Measurements from ENCODE around the gene JAGN1. TPM values are rescaled to one million over a fixed set of nuclear protein-coding genes. Genes with fewer than 3 reads are reported as not detected.
A peak's percentile ranks its signal among the peaks of the same experiment; 100 is the strongest.
"Not testable (repeated sequence)": the region's sequence is repeated elsewhere in the genome, so short reads cannot be mapped to it uniquely, and the experiment has no call there.

Gene JAGN1
- total RNA-seq, 2 experiments from 2014 or later: 11.7 to 13.6 TPM

DNA sequence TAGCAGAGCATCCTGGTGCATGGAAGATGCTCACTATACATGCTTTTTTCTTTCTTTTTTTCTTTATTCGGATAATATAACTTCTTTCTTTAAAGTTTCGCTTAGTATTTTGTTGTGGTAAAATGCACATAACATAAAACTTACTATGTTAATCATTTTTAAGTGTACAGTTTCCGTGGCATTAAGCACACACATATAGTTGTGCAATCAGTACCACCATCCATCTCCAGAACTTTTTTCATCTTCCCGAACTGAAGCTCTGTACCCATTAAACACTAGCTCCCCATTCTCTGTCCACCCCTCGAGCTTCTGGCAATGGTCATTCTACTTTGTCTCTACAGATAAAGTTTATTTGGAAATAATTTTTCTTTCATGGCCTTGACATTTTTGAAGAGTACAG, 1.0 kb upstream of the JAGN1 start:
- H3K9me3 Mint-ChIP-seq: no peaks in the 10 kb centered on the region
- DNase-seq: no peak
- CTCF ChIA-PET: no interaction called here
- peak overlapping the region; percentile 97 for H3K27ac Mint-ChIP-seq
- peaks cover 24% of the 10 kb centered on the region for H3K36me3 Mint-ChIP-seq (ENCODE audit: low read depth)
- H3K27me3 Mint-ChIP-seq (ENCODE audit: low read depth): no peaks in the 10 kb centered on the region
- intact Hi-C loops (cut with micrococcal nuclease): no loop called here
- peak overlapping the region; percentile 98 for H3K4me3 Mint-ChIP-seq
- peaks cover 35% of the 10 kb centered on the region for H3K4me1 Mint-ChIP-seq (ENCODE audit: low read depth)

DNA sequence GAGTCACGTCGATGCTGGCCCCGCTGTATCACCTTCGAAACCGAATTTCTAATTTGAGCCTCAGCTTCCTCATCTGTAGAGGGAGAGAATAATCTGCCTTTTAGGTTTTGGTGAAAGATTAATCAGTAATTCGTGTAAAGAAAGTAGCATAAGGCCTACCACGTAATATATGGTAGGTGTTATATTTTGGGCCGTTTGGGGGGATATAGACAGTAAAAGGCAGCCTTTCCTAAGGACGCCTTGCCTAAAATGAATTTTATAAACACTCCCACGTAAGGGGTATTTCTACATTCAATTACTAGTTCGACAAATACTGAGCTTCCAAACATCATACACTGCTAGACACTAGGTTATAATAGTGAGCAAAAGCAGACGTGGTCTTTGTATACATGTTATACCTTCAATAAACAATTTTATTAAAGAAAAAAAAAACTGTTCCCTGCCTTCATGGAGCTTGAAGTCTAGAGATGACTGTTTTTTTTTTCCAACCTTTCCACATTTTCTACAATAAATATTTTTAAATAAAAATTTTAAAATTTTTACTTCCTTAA, 737 bp downstream of the JAGN1 start:
- Mint-ChIP-seq H3K27ac (peak overlapping the region; percentile 97), H3K27me3 (ENCODE audit: low read depth) (no peaks in the 10 kb centered on the region), H3K36me3 (ENCODE audit: low read depth) (peaks cover 29% of the 10 kb centered on the region), H3K4me1 (ENCODE audit: low read depth) (peaks cover 46% of the 10 kb centered on the region), H3K9me3 (no peaks in the 10 kb centered on the region), H3K4me3 (peak overlapping the region; percentile 98)
- no peak for DNase-seq
- CTCF ChIA-PET: interaction anchor here (0.9 to 1.8 kb wide), 7 partner anchors 10 to 43 kb away, joined by 4 to 6 read pairs (median 4); partner anchors contain the start of gene IL17RE
- intact Hi-C loops (cut with micrococcal nuclease): loop anchor here (2.0 to 5.0 kb wide), 3 partner anchors 251 to 1956 kb away; partner anchors contain the start of genes TAMM41, TATDN2 and VHL

DNA sequence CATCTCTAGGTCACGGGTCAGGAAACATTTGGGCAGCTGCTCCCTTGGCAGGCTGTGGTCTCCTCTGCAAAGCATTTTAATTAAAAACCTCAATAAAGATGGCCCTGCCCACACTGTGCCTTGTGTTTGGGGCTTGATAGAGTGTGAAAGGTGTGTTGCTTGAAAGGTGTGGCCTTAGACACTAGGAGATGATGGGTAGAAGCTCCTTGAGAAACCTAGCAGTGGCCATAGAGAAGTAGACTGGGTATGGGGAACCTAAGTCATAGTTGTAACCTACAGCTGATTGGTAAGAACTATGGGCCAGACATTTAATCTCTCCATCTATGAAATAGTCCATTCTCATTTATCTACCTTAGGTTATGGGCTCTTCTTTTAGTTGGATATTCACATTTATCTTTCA, 3.3 kb downstream of the JAGN1 start:
- intact Hi-C loops (cut with micrococcal nuclease): loop anchor here (5.0 kb wide), 2 partner anchors 249 to 1954 kb away; partner anchors contain the start of genes TAMM41 and VHL
- Mint-ChIP-seq H3K9me3 (no peaks in the 10 kb centered on the region), H3K4me1 (ENCODE audit: low read depth) (peaks cover 61% of the 10 kb centered on the region), H3K36me3 (ENCODE audit: low read depth) (peaks cover 30% of the 10 kb centered on the region), H3K27ac (peak overlapping the region; percentile 65), H3K27me3 (ENCODE audit: low read depth) (no peaks in the 10 kb centered on the region), H3K4me3 (no peak overlapping the region)
- DNase-seq: no peak
- CTCF ChIA-PET: interaction anchor here (1.5 to 1.8 kb wide), 3 partner anchors 10 to 39 kb away, joined by 4 to 7 read pairs (median 5); partner anchors contain the start of gene CRELD1

DNA sequence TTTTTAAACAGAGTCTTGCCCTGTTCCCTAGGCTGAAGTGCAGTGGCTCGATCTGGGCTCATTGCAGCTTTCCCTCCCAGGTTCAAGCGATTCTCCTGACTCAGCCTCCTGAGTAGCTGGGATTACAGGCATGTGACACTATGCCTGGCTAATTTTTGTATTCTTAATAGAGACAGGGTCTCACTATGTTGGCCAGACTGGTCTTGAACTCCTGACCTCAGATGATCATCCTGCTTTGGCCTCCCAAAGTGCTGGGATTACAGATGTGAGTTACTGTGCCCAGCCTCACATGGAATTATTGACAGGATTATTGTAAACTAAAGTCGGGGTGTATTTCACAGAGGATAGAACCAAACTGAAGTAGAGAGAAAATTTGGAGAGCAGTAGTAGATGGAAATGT, 5.3 kb downstream of the JAGN1 start:
- Mint-ChIP-seq H3K4me1 (ENCODE audit: low read depth) (peaks cover 58% of the 10 kb centered on the region), H3K36me3 (ENCODE audit: low read depth) (peaks cover 30% of the 10 kb centered on the region)
- CTCF ChIA-PET: interaction anchor here (1.1 kb wide), 1 partner anchor 12 kb away, joined by 3 read pairs; no protein-coding TSS in a partner anchor
- intact Hi-C loops (cut with micrococcal nuclease); H3K9me3 Mint-ChIP-seq; H3K27ac Mint-ChIP-seq; DNase-seq; H3K4me3 Mint-ChIP-seq; H3K27me3 Mint-ChIP-seq (ENCODE audit: low read depth): not testable (repeated sequence)

DNA sequence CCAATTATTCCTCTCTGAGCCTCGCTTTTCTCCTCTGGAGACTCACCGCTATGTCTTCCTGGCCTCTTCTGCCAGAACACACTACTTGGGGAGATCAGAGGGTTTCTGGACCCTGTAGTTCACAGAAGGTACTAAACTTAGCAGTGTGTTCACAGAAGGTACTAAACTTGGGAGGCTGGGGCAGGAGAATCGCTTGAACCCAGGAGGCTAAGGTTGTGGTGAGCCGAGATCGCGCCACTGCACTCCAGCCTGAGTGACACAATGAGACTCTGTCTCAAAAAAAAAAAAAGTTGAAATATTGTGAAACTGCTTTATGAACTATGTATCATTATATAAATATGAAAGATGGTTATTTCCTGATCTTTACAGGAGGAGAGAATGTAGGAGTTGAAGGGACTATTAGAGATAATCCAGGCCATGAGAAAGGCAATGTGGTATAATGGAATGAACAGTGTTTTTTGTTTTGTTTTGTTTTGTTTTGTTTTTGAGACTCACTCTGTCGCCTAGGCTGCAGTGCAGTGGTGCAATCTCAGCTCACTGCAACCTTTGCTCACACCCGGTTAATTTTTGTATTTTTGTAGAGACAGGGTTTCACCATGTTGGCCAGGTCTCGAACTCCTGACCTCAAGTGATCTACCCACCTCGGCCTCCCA, 6.5 kb downstream of the JAGN1 start:
- H3K27me3 Mint-ChIP-seq (ENCODE audit: low read depth); intact Hi-C loops (cut with micrococcal nuclease); H3K9me3 Mint-ChIP-seq; CTCF ChIA-PET; H3K4me3 Mint-ChIP-seq; DNase-seq: not testable (repeated sequence)
- H3K27ac Mint-ChIP-seq: peak overlapping the region; percentile 20
- H3K4me1 Mint-ChIP-seq (ENCODE audit: low read depth): peaks cover 57% of the 10 kb centered on the region
- H3K36me3 Mint-ChIP-seq (ENCODE audit: low read depth): peaks cover 24% of the 10 kb centered on the region

DNA sequence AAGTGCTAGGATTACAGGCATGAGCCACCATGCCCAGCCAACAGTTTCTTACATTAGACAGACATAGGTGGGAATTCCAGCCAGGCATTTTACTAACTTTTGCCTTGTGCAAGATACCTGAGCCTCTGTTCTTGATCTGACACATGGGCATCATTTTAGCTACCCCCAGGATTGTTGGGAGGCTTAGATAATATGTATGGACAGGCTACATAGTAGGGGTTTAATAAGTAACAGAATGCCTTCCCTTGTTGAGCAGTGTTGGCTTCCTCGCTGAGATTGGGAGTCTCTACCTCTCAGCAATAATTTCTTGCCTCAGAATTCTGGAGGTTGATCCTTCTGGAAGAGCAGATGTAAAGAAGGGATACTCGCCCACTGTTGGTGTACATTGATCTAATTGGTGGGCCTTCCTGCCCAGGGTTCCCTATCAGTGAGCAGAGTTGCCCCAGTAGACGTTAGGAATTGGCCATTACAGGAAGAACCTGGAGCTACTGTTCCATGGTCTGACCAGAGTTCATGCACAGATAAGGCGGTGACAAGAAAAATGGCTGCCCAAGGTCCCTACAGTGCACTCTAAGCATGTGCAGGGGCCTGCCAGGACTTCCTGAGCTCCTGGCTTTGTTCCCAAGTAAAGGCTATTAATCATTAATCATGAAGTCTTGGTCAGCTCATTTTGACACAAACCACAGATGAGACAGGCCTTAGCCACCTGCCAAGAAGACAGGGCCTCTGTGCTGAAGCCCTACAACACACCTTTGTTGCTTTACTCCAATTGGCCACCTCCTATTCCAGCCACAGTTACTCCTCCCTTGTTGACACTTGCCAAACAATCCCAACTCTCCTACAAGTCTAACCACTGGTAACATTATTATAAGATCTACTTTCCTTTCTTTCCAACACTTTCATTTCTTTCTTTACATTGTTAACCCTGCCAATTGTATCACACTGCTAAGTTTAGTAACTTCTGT, 7.3 kb downstream of the JAGN1 start:
- CTCF ChIA-PET: no interaction called here
- Mint-ChIP-seq H3K4me3 (no peak overlapping the region), H3K27me3 (ENCODE audit: low read depth) (no peaks in the 10 kb centered on the region), H3K36me3 (ENCODE audit: low read depth) (peaks cover 18% of the 10 kb centered on the region), H3K4me1 (ENCODE audit: low read depth) (peaks cover 58% of the 10 kb centered on the region), H3K9me3 (no peaks in the 10 kb centered on the region), H3K27ac (no peak overlapping the region)
- intact Hi-C loops (cut with micrococcal nuclease): no loop called here
- DNase-seq: no peak

DNA sequence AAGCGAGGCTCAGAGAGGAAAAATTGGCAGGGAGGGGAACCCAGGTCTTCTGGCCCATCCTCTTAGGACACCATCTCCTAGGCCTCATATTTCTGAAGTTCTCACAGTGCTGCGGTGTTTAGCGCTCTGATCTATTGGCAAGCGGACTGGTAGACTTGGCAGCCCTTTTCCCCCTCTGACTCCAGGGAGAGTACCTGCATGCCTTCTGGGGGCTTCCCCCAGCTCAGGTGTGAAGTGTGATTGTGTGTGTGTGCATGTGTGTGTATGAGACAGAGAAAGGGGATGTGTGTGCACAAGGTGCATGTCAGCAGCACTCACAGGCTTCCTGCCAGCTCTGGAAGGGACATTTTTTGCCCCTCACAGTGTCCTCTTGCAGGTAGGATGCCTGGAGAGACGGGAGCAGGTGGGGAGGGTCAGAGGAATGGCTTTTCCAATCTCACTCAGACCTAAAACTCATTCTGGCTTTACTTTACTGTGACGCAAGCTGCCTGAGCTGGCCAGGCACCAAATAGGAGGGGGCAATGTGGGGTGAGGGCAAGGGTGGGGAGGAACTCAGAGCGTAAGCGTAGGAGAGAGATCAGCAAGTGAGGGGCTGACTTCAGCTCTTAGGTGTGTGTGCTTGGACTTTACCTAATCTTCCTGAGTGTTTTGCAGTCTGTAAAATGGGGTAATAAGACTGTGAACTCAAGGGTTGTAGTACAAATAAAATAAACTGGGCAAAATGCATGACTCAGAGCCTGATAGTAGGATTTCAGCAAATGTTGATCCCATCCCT, 8.2 kb downstream of the JAGN1 start:
- Mint-ChIP-seq H3K36me3 (ENCODE audit: low read depth) (peaks cover 11% of the 10 kb centered on the region), H3K4me3 (no peak overlapping the region), H3K27me3 (ENCODE audit: low read depth) (no peaks in the 10 kb centered on the region), H3K9me3 (no peaks in the 10 kb centered on the region), H3K4me1 (ENCODE audit: low read depth) (peaks cover 60% of the 10 kb centered on the region), H3K27ac (peak overlapping the region; percentile 10)
- intact Hi-C loops (cut with micrococcal nuclease): no loop called here
- peak; percentile 44 for DNase-seq
- CTCF ChIA-PET: no interaction called here

DNA sequence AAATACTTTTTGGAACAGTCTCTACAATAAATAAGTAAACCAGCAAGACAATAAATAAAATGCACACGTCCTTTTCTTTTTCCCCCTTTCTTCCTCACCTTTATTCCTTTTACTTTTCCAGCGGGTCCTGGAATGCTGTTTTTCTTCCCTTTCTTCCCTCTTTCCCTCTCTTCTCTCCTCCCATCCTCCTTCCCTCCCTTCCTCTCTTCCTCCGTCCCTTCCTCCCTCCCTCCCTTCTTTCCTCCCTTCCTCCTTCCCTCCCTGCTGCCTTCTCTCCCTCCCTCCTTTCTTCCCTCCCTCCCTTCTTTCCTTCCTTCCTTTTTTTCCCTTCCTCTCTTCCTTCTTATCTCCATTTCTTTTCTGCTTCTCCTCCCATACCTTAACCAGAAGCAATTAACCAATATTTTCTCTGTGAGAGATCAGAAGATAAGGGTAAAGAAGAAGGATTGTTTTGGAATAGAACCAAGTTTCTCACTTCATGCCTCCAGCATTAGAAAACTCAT, 8.9 kb downstream of the JAGN1 start:
- CTCF ChIA-PET: no interaction called here
- Mint-ChIP-seq H3K36me3 (ENCODE audit: low read depth) (peaks cover 6% of the 10 kb centered on the region), H3K27ac (peak overlapping the region; percentile 10), H3K4me1 (ENCODE audit: low read depth) (peaks cover 57% of the 10 kb centered on the region), H3K4me3 (no peak overlapping the region), H3K27me3 (ENCODE audit: low read depth) (no peaks in the 10 kb centered on the region), H3K9me3 (no peaks in the 10 kb centered on the region)
- intact Hi-C loops (cut with micrococcal nuclease): no loop called here
- DNase-seq: no peak

DNA sequence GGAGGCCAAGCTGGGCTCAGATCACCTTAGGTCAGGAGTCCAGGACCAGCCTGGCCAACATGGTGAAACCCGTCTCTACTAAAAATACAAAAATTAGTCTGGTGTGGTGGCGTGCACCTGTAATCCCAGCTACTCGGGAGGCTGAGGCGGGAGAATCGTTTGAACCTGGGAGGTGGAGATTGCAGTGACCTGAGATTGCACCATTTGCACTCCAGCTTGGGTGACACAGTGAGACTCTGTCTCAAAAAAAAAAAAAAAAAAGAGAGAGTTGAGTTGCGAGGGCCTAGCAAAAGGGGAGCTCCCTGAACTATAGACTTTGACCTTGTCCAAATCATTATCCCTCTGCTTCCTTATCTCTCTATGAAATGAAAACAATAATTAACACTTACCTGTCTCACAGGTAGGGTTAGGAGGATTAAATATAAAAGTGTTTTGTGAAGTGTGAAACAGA, 10.6 kb downstream of the JAGN1 start:
- H3K27me3 Mint-ChIP-seq (ENCODE audit: low read depth); H3K36me3 Mint-ChIP-seq (ENCODE audit: low read depth); intact Hi-C loops (cut with micrococcal nuclease); H3K27ac Mint-ChIP-seq; H3K9me3 Mint-ChIP-seq; DNase-seq; H3K4me3 Mint-ChIP-seq: not testable (repeated sequence)
- CTCF ChIA-PET: interaction anchor here (1.7 kb wide), 1 partner anchor 9 kb away, joined by 5 read pairs; no protein-coding TSS in a partner anchor
- H3K4me1 Mint-ChIP-seq (ENCODE audit: low read depth): peaks cover 45% of the 10 kb centered on the region

DNA sequence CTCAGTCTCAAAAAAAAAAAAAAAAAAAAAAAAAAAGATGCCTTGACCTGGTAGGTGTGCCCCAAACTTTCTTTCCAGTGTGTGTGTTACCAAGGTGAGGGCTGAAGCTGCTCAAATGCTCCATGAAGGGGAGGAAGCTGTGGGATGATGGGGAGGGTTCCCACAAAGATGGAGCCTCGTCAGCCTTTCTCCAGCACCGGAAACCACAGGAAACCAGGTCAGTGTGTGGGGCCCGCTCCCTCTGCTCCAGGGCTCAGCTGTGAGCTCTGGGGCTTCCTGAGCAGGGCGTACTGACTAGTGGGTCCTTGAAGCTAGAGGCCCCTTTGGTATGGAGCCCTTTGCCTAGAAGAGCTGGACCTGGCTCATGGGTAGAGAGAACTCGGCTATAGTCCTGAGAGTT, 11.6 kb downstream of the JAGN1 start:
- peak; percentile 51 for DNase-seq
- H3K27ac Mint-ChIP-seq: no peak overlapping the region
- H3K4me1 Mint-ChIP-seq (ENCODE audit: low read depth): peaks cover 40% of the 10 kb centered on the region
- intact Hi-C loops (cut with micrococcal nuclease): loop anchor here (2.0 kb wide), 1 partner anchor 57 kb away; the partner anchor contains the start of gene RPUSD3
- H3K36me3 Mint-ChIP-seq (ENCODE audit: low read depth): no peaks in the 10 kb centered on the region
- H3K27me3 Mint-ChIP-seq (ENCODE audit: low read depth): no peaks in the 10 kb centered on the region
- H3K9me3 Mint-ChIP-seq: no peaks in the 10 kb centered on the region
- no peak overlapping the region for H3K4me3 Mint-ChIP-seq
- CTCF ChIA-PET: interaction anchor here (0.5 to 1.7 kb wide), 5 partner anchors 10 to 74 kb away, joined by 3 to 9 read pairs (median 4); partner anchors contain the start of gene CRELD1
